Ascending aorta (tissue), 2 donors: Measurements from ENCODE around the gene OR4F15. TPM values are rescaled to one million over a fixed set of nuclear protein-coding genes. Genes with fewer than 3 reads are reported as not detected.
"Not testable (repeated sequence)": the region's sequence is repeated elsewhere in the genome, so short reads cannot be mapped to it uniquely, and the experiment has no call there.

Experiments used
- DNase-seq, 2 donors: peaks; one replicate each; pipeline ENCODE4 v3.0.0-alpha.2; 2019; ENCODE audit warnings: low spot score in 2 of 2
- H3K27ac ChIP-seq, 2 donors: fragments of 200-600 bp; sonication (generic); one replicate each; pipeline ENCODE4 v1.5.1; 2016 to 2017; ENCODE audit warnings: mild to moderate bottlenecking in 1 of 2
- H3K27me3 ChIP-seq: fragments of 200-600 bp; sonication (generic); one replicate; pipeline ENCODE4 v1.5.1; 2017
- H3K36me3 ChIP-seq, 2 donors: fragments of 200-600 bp; sonication (generic); one replicate each; pipeline ENCODE4 v1.5.1; 2016
- H3K4me1 ChIP-seq, 2 donors: fragments of 200-600 bp; sonication (generic); one replicate each; pipeline ENCODE4 v1.5.1; 2016 to 2017; ENCODE audit warnings: mild to moderate bottlenecking in 1 of 2
- H3K4me3 ChIP-seq, 2 donors: fragments of 200-600 bp; sonication (generic); one replicate each; pipeline ENCODE4 v1.5.1; 2016 to 2017; ENCODE audit warnings: mild to moderate bottlenecking in 1 of 2
- H3K9me3 ChIP-seq, 2 donors: fragments of 200-600 bp; sonication (generic); one replicate each; pipeline ENCODE4 v1.5.1; 2016
- intact Hi-C: fragments of 100-400 bp; cut with DNase I; formaldehyde crosslinking; loops from one replicate; pipeline ENCODE4 v1.15.1; 2023
- total RNA-seq: library from RNA; depleted of rRNA; stranded (reverse); fragments of >200 nt; gene quantifications from one replicate; pipeline ENCODE4 v1.1.0, GENCODE V29; 2016
- TF ChIP-seq, protein P1 (sequence below), 3 experiments: fragments of 200-600 bp in 2 of 3; fragments of 450-650 bp in 1 of 3; sonication (generic) in 2 of 3; IDR thresholded peaks; one replicate each; pipeline ENCODE4 v1.5.1; 2016 to 2019; ENCODE audit warnings: antibody characterized with exemption in 3 of 3, mild to moderate bottlenecking in 1 of 3, moderate library complexity in 1 of 3

The OR4F15 gene
- total RNA-seq, 1 donor from 2014 or later, result not detected

DNA sequence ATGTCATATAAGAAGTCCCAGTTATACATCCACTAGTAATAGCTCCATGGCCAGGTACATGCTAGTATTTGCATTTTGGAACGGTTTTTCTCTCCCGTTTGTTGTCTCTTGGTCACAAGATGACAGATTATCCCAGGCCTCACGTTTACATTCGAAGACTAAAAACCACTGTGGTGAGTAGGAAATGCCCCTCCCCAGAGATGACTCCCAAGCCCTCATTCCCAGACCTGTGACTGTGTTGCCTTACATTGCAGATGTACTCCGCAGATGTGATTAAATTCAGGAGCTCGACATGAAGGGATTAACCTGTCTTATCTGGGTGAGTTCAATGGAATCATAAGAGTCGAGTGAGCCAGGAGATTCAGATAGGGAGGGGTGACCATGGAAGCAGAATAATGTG lies 18.0 kb upstream of the OR4F15 start:
- DNase-seq, H3K4me1 ChIP-seq, H3K4me3 ChIP-seq, H3K36me3 ChIP-seq, H3K9me3 ChIP-seq, intact Hi-C loops, H3K27me3 ChIP-seq, H3K27ac ChIP-seq: not testable (repeated sequence)

DNA sequence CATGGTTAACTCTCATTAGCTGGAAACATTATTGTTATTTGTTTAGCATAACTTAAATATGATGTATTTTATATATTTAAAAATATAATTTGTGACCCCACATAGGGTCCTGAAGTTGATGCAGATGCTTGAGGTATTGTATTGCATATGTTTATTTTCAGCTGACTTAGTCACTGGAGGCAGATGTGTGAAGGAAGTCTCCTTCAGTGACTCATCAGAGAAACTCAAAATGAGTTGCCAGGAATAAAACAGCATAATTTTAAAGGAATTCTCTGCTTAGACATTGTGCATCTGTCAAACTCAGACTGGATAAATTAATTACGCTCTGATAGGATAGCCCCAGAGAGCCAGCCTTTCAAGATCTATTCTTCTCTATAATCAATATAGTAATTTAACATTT lies 16.5 kb upstream of the OR4F15 start:
- H3K4me3 ChIP-seq, result no peak overlapping the region
- H3K27me3 ChIP-seq, result no peaks in the 10 kb centered on the region
- TF ChIP-seq, protein P1, sequence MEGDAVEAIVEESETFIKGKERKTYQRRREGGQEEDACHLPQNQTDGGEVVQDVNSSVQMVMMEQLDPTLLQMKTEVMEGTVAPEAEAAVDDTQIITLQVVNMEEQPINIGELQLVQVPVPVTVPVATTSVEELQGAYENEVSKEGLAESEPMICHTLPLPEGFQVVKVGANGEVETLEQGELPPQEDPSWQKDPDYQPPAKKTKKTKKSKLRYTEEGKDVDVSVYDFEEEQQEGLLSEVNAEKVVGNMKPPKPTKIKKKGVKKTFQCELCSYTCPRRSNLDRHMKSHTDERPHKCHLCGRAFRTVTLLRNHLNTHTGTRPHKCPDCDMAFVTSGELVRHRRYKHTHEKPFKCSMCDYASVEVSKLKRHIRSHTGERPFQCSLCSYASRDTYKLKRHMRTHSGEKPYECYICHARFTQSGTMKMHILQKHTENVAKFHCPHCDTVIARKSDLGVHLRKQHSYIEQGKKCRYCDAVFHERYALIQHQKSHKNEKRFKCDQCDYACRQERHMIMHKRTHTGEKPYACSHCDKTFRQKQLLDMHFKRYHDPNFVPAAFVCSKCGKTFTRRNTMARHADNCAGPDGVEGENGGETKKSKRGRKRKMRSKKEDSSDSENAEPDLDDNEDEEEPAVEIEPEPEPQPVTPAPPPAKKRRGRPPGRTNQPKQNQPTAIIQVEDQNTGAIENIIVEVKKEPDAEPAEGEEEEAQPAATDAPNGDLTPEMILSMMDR (IDR thresholded peaks at IDR 0.05), result no peak
- no peak for DNase-seq
- no peaks in the 10 kb centered on the region for H3K9me3 ChIP-seq
- no peak overlapping the region for H3K27ac ChIP-seq
- no peaks in the 10 kb centered on the region for H3K4me1 ChIP-seq
- intact Hi-C loops, result no loop called here
- H3K36me3 ChIP-seq, result no peaks in the 10 kb centered on the region

DNA sequence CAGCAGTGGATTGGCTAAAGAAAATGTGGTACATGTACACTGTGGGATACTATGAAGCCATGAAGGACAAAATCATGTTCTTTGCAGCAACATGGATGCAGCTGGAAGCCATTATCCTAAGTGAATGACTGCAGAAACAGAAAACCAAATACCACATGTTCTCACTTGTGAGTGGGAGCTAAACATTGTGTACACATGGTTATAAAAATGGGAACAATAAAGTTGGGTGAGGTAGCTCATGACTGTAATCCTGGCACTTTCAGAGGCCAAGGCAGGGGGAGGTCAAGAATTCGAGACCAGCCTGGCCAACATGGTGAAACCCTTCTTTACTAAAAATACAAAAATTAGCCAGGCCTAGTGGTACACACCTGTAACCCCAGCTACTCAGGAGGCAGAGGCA lies 12.3 kb upstream of the OR4F15 start:
- no peaks in the 10 kb centered on the region for H3K9me3 ChIP-seq
- H3K4me3 ChIP-seq, result no peak overlapping the region
- H3K36me3 ChIP-seq, result no peaks in the 10 kb centered on the region
- no peaks in the 10 kb centered on the region for H3K4me1 ChIP-seq
- intact Hi-C loops, result no loop called here
- no peak for DNase-seq
- no peak overlapping the region for H3K27ac ChIP-seq
- TF ChIP-seq, protein P1 (IDR thresholded peaks at IDR 0.05), result no peak
- no peaks in the 10 kb centered on the region for H3K27me3 ChIP-seq

DNA sequence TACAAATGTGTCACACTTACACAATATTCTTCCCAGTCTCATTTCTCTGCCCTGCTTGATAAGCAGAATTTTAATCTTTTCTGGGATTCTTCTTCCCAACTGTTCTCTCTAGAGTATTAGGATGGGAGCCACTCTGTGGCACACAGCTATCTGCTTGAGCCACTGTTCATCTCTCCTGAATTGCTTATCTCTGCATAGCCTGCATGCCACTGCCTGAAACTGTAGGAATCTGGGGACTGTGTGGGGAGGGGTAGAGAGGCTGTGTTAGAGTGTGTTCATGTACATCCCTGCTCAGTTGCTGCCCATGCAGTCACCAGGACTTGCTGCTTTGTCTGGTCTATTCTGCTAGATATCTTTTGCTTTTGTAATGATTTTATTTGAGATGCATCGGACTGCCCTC lies 11.0 kb upstream of the OR4F15 start:
- TF ChIP-seq, protein P1 (IDR thresholded peaks at IDR 0.05), result no peak
- Histone ChIP-seq H3K27me3 (no peaks in the 10 kb centered on the region), H3K4me1 (no peaks in the 10 kb centered on the region), H3K4me3 (no peak overlapping the region), H3K27ac (no peak overlapping the region), H3K9me3 (no peaks in the 10 kb centered on the region), H3K36me3 (no peaks in the 10 kb centered on the region)
- no peak for DNase-seq
- intact Hi-C loops, result no loop called here

DNA sequence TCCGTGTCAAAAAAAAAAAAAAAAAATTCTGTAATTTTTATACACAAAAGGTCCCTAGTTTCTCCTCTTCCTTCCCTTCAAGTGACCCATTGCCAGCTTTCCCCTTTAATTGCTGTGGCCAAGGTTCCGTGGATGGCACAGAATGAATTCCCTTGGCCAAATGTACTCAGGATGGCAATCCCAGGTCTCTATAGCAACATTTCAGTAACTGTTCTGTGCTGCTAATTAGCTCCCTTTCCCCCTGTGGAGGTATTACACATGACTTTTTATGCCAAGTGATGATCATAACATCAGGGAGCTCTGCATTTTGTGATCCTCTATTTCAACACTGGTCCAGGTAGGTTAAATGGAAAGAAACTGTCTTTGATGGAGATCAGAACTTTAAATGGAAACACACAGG lies 8.8 kb upstream of the OR4F15 start, which contains the start of gene OR4F6:
Gene OR4F6 (plus strand): TSS at position 301 of the 400 bp plus-strand sequence. CDS start 2,211 bp downstream, outside the sequence.
- H3K27me3 ChIP-seq, result no peaks in the 10 kb centered on the region
- no peak within 1 kb of the TSS for H3K27ac ChIP-seq
- no peaks in the 10 kb centered on the region for H3K36me3 ChIP-seq
- H3K4me1 ChIP-seq, result no peaks in the 10 kb centered on the region
- H3K4me3 ChIP-seq, result no peak within 1 kb of the TSS
- TF ChIP-seq, protein P1 (IDR thresholded peaks at IDR 0.05), result no peak
- intact Hi-C loops, result no loop called here
- no peak for DNase-seq
- no peaks in the 10 kb centered on the region for H3K9me3 ChIP-seq

DNA sequence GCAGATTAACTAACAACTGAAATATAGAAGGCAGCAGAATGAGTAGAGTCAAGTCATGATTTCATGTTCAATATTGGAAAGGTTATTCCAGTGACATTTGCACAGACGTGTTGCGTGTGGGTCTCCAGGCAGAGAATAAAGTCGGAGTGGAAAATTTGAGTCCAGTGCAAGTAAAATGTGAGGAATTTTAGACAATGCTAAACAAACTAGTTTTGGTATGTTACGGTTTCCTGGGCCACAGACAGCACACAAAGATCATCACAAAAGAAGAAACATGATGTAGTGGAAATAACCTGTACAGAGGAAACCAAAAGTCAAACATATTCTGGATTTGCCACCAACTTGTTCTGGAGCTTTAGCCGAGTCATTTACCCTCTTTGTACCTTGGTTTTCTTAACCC lies 8.3 kb upstream of the OR4F15 start:
- no peak for DNase-seq
- no peak overlapping the region for H3K27ac ChIP-seq
- H3K4me1 ChIP-seq, result no peaks in the 10 kb centered on the region
- H3K4me3 ChIP-seq, result no peak overlapping the region
- H3K9me3 ChIP-seq, result no peaks in the 10 kb centered on the region
- intact Hi-C loops, result no loop called here
- no peaks in the 10 kb centered on the region for H3K36me3 ChIP-seq
- TF ChIP-seq, protein P1 (IDR thresholded peaks at IDR 0.05), result no peak
- no peaks in the 10 kb centered on the region for H3K27me3 ChIP-seq
